AG08395 (cell line): ENCODE results near the gene SMAP1.
A peak's percentile ranks its signal among the peaks of the same experiment; 100 is the strongest.

Source experiments
- DNase-seq: peaks from one replicate; pipeline ENCODE4 v3.0.0; 2012; ENCODE audit warnings: mixed read lengths, low spot score

The SMAP1 gene

DNA sequence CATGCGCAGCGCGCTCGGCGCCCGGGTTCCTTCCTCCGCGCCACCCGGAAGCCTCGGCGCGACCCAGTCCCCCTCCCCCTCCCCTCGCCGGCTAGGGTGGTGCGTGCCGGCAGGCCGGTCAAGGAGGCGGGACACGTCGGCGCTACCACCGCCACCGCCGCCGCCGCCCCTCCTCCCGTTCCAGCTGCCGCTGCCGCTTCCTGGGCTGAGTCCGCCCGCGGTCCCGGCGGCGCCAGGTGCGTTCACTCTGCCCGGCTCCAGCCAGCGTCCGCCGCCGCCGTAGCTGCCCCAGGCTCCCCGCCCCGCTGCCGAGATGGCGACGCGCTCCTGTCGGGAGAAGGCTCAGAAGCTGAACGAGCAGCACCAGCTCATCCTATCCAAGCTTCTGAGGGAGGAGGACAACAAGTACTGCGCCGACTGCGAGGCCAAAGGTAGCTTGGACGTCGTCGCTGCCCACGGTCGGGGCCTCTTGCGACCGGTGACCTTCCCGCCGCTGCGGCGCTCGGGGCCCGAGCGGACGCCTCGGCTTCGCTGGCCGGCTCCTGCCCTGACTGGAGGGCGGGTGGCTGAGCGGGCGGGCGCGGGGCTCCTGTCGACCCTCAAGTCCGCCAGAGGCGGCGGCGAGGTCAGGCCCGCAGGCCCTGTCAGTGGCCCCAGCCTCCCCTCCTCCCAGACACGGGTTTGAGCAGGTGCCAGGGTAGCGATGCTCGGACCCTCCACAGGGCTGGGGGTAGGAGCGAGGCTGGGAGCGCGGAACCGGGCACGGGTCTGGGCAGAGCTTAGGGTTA lies at the start of gene SMAP1:
TSS of gene SMAP1 (plus strand) at position 173 of the 788 bp plus-strand sequence. CDS start at position 314, 141 bp downstream.
- DNase-seq: peak; percentile 98

DNA sequence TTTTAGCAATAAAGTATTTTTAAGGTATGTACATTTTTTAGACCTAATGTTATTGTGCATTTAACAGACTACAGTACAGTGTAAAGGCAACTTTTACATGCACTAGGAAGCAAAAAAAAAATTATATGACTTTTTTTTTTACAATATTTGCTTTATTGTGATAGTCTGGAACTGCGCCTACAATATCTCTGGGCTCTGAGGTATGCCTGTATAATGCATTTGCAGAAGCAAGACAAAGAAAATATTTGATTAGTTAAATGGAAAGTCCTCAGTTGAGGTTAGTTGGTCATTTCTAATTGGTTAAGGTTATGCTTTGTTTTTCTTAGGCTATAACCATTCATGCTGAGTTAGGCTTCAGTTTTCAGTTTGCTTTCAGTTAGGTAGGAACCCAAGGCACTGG lies 46.9 kb upstream of the SMAP1 start:
- DNase-seq: no peak

GRCh38 chr6:70622461-70622860 lies 45.2 kb upstream of the SMAP1 start:
- DNase-seq: no peak

GRCh38 chr6:70625436-70625835 lies 42.2 kb upstream of the SMAP1 start:
- no peak for DNase-seq

DNA sequence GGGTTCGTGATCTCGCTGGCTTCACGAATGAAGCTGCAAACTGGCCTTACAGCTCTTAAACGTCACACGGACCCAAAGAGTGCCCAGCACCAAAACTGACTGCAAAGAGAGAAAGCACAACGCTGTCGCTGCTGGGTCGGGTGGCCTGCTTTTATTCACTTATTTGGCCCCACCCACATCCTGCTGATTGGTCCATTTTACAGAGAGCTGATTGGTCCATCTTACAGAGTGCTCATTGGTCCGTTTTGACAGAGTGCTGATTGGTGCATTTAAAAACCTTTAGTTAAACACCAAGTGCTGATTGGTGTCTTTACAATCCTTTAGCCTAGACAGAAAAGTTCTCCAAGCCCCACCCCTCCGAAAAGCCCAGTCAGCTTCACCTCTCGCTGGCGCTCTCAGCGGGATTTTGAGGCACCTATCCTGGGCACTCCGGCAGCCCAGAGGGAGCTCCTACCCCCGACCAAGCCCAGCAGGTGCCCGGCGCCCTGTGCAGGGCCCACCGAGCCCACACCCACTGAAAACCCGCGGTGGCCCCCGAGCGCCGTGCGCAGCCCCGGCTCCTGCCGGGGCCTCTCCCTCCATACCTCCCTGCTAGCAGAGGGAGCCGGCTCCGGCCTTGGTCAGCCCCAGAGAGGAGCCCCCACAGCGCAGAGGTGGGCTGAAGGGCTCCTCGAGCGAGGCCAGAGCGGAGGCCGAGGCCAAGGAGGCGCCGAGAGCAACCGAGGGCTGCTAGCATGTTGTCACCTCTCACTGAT lies 40.0 kb upstream of the SMAP1 start:
- DNase-seq: no peak

DNA sequence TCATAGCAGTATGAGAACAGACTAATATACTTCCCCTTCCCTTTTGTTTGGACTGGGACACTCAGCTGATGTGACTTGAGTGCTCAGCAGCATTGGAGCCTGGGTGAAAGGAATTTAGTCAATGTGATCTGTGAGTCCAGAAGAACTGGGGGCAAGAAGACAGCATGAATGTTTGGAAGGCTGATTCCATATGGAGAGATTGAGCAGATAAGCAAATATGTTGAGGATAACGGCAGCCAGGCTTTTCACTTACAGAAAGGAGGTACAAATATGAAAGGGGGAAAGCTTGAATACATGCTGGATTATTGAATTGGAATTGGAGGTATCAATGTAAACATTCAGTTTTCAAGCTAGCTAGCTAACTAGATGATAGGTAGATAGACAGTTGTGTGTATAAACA lies 37.8 kb upstream of the SMAP1 start:
- DNase-seq: no peak

DNA sequence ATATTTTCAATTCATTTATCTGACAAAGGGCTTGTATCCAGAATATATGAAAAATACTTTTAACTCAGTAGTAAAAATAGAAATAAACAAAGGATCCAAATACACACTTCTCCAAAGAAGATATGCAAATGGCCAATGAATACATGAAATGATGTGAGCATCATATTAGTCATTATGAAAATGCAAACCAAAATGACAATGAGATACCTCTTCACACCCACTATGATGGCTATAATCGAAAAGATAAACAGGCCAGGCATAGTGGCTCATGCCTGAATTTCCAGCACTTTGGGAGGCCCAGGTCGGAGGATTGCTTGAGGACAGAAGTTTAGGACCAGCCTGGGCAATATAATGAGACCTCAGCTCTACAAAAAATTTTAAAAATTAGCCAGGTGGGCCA lies 33.8 kb upstream of the SMAP1 start:
- no peak for DNase-seq

DNA sequence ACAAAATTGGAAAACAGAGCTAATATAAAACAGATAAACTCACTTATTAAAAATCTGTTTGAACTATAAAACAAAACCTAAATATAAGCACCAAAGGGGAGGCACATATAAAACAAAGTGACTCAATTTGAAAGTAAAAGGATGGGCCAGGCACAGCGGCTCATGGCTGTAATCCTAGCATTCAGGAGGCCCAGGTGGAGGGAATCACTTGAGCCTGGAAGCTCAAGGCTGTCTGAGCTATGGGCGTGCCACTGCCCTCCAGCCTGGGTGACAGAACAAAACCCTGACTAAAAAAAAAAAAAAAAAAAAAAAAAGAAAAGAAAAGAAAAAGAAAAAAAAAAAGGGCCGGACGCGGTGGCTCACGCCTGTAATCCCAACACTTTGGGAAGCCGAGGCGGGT lies 31.1 kb upstream of the SMAP1 start:
- no peak for DNase-seq

- DNase-seq: no peak
Observed at GRCh38 chr6:70638468-70638867, 29.2 kb upstream of the SMAP1 start.

DNA sequence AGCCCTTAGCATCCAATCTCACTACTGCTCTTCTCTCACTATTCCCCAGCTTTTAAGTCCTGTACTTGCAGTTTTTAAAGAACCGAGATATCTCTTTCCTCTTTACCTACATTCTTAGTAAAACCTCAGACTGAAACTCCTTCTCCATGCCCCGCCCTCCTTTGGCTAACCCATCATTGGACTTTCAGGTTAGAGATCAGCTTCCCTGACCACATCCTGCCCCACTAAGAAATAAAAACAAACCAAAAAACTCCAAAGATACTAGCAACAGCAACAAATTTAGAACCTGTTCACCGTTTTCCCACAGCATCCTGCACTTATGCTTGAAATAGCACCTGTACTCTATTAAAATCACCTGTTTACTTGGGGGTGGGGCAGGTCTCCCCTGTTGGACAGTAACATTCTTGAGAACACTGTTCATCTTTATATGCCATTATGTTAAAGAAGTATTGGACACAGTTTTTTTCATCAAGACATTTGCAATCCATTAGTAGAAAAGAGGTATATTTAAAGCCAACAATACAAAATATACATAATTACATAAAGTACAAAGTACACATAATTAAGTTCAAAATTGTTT lies 16.3 kb upstream of the SMAP1 start:
- DNase-seq: no peak

DNA sequence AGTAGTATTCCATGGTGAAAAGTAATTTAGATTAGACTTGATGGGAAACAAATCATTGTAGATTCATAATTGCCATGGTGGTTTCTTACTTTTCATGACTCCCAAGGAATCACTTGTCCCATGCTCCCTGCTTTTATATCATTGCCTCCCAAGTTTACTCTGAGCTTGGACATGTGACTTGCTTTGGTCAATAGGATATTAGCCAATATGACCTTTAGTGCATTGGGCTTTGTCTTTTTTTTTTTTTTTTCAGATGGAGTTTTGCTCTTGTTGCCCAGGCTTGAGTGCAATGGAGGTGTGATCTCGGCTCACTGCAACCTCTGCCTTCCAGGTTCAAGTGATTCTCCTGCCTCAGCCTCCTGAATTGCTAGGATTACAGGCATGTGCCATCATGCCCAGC lies 15.5 kb upstream of the SMAP1 start:
- DNase-seq: no peak

DNA sequence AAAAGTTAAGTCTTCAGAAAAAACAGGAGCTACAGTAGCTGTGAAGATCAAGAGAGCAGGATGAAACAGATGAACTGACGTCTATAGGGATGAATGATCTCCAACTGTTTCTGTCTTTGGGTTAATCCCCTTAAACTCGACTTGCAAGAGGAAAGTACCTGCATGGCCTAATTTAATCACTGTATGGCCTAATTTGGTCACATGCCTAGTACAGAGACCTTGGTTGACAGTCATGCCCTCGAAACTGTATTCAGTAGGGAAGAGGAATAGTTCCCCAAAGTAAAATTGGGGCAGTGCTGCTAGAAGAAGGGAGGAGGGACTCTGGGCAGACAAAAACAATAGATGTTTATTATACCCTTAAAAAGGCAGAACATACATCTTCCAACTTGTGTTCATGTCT lies 10.0 kb upstream of the SMAP1 start:
- DNase-seq: no peak

GRCh38 chr6:70663881-70664466 lies 3.7 kb upstream of the SMAP1 start:
- DNase-seq: no peak

GRCh38 chr6:70666706-70667105 lies 977 bp upstream of the SMAP1 start:
- DNase-seq: no peak

DNA sequence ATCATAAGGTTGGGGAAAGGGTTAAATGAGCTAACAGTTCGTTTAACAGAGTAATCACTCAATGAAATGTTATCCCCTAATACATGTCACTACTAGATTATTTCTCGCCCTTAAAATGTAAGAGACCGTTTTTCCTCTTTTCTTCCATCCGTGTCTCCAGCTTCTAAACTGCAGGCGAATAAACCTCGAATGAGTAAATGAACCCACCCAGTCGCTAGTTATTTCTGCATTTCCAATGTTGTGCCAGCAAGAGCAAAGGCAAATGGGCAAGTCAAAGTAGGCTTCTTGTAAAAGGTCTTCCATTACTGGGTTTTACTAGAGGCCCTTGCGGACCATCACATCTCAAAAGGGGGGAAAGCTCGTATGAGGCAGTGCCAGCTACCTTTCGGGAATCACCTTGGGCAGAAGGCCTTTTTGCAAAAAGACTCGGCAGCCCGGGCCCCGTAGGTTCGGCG lies 400 bp upstream of the SMAP1 start:
- no peak for DNase-seq

DNA sequence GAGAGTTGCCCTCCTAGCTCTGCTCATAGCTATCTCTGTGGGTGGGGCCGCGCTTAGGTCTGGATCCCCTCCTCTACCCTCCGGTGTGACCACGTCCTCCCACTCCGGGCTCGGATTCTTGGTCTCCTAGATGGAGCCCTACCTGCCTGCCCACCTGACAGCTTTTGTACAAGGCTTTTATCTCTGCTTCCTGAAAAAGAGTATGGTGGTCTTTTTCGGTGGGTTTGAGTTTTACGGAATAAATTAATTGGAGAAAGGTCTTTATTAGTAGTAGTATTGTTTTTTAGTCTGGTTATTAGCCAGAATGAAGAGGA lies 773 bp downstream of the SMAP1 start:
- DNase-seq: peak; percentile 4

GRCh38 chr6:70669133-70669532 lies 1.4 kb downstream of the SMAP1 start:
- no peak for DNase-seq

GRCh38 chr6:70672549-70672948 lies 4.9 kb downstream of the SMAP1 start:
- no peak for DNase-seq

DNA sequence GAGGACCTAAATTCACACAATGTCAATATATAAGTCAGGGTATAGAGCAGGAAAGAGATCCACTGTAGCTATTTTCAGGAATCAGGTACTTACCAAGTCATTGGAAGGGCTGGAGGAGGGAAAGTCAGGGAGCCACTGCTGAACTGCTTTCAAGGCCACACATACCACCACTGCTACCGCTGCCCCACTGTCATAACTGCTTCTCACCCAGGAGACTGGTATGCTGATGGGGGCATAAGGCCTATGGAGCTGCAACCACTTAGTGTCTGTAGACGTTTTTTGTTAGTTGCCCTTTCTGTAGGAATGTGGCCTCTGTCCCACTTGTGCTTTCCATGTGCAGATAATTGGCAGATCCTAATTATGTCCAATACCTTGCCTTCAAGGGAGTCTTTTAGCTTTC lies 5.4 kb downstream of the SMAP1 start:
- no peak for DNase-seq

GRCh38 chr6:70673601-70674000 lies 5.9 kb downstream of the SMAP1 start:
- DNase-seq: peak; percentile 71

DNA sequence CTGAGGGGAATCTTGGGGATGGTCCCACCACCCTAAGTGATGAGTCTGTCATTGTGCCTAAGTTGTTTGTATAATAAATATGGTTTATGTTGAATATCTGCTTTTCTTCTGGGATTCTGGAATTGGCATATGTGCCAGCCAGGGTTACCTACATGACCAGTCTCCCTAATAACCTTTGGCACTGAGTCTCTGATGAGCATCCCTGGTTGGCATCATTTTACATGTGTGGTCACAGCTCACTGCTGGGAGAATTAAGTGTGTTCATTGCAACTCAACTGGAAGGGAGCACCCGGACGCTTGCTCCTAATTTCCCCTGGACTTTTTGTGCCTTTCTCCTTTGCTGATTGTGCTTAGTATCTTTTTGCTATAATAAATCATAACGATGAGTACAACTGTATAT lies 8.1 kb downstream of the SMAP1 start:
- DNase-seq: no peak

DNA sequence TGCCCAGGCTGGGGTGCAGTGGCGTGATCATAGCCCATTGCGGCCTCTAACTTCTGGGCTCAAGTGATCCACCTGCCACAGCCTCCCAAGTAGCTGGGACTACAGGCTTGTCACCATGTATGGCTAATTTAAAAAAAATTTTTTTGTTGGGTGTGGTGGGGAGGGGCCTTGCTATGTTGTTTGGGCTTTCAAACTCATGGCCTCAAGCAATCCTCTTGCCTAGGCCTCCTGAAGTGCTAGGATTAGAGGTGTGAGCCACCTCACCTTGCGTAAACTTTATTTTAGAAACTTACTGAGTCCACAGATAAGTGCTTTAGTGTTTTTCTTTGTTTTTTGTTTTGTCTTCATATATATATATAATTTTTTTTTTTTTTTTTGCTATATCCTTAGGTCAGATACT lies 9.1 kb downstream of the SMAP1 start:
- DNase-seq: no peak

- DNase-seq: no peak
Observed at GRCh38 chr6:70680396-70680795, 12.7 kb downstream of the SMAP1 start.
